Endothelial cell of umbilical vein (primary cell): ENCODE measurements around the gene PRDM11. TPM values are rescaled to one million over a fixed set of nuclear protein-coding genes. Genes with fewer than 3 reads are reported as not detected.

Experiments used
- BruUV-seq: library from RNA; stranded (reverse); fragments of 400-500 nt; replicated peaks from 2 replicates; lab custom pipeline; 2021; lab: Mats Ljungman, UMichigan
- CTCF ChIA-PET: fragments of 300-600, 350-600 bp; sonication (Branson Sonifier 250); formaldehyde crosslinking; loops from one replicate; lab custom pipeline; 2021; ENCODE audit warnings: antibody characterized with exemption, inconsistent platforms; lab: Charles Lee
- POLR2A ChIA-PET: fragments of 300-600, 350-600 bp; sonication (Branson Sonifier 250); formaldehyde crosslinking; loops from one replicate; lab custom pipeline; 2021; ENCODE audit warnings: antibody characterized with exemption, inconsistent platforms; lab: Charles Lee
- DNase-seq: peaks from one replicate; pipeline ENCODE4 v3.0.0-alpha.2; 2011; ENCODE audit warnings: low read depth, low spot score
- FAIRE-seq: peaks from 2 replicates; lab custom pipeline; 2011; peaks lifted over from hg19 to GRCh38; lab: Jason Lieb, UNC
- H2AFZ ChIP-seq: 2 replicates; pipeline ENCODE4 v1.6.0; 2012; ENCODE audit warnings: low read depth, low read length, control low read depth, inconsistent platforms
- H3K27ac ChIP-seq: 2 replicates; pipeline ENCODE4 v1.5.1; 2011; ENCODE audit warnings: low read depth, mild to moderate bottlenecking, control low read depth, low read length, moderate library complexity; ENCODE audit not compliant: insufficient read depth
- H3K27me3 ChIP-seq, 2 experiments: 2 replicates each; pipeline versions ENCODE4 v1.6.0 to v1.6.1; 2011; ENCODE audit warnings: low read length in 2 of 2, mixed read lengths in 1 of 2; ENCODE audit not compliant: control insufficient read depth in 2 of 2, insufficient read depth in 2 of 2
- H3K36me3 ChIP-seq, 2 experiments: 2 replicates in 1 of 2; 3 replicates in 1 of 2; pipeline ENCODE4 v1.5.1; 2011; ENCODE audit warnings: low read length in 2 of 2, mild to moderate bottlenecking in 1 of 2, moderate library complexity in 1 of 2; ENCODE audit not compliant: control insufficient read depth in 2 of 2, insufficient read depth in 2 of 2; ENCODE audit errors: extremely low read depth in 1 of 2
- H3K4me1 ChIP-seq: 3 replicates; pipeline ENCODE4 v1.5.1; 2011; ENCODE audit warnings: mild to moderate bottlenecking, low read length; ENCODE audit not compliant: control insufficient read depth, insufficient read depth; ENCODE audit errors: extremely low read depth
- H3K4me2 ChIP-seq: 2 replicates; pipeline ENCODE4 v1.6.1; 2011; ENCODE audit warnings: low read length, control low read depth, mixed read lengths; ENCODE audit not compliant: insufficient read depth
- H3K4me3 ChIP-seq, 3 experiments: fragments of 200-600 bp in 1 of 3; sonication (generic), shearing (Covaris generic) in 1 of 3; replicated peaks in 1 of 3; 2 replicates each; pipeline ENCODE4 v1.5.1; 2011 to 2016; ENCODE audit warnings: control low read depth in 3 of 3, low read length in 3 of 3, mild to moderate bottlenecking in 2 of 3, inconsistent platforms in 1 of 3, low read depth in 1 of 3, moderate library complexity in 1 of 3; ENCODE audit not compliant: insufficient read depth in 1 of 3
- H3K79me2 ChIP-seq: 2 replicates; pipeline ENCODE4 v1.6.0; 2012; ENCODE audit warnings: low read length, inconsistent platforms; ENCODE audit not compliant: control insufficient read depth, insufficient read depth
- H3K9ac ChIP-seq: replicated peaks from 2 replicates; pipeline ENCODE3; 2011; ENCODE audit warnings: low read length, control low read depth; ENCODE audit not compliant: insufficient read depth; ENCODE audit errors: extremely low read depth
- H3K9me1 ChIP-seq: replicated peaks from 3 replicates; pipeline ENCODE4 v1.6.0; 2011; ENCODE audit warnings: mild to moderate bottlenecking, low read length; ENCODE audit not compliant: control insufficient read depth, insufficient read depth; ENCODE audit errors: extremely low read depth
- H3K9me3 ChIP-seq: replicated peaks from 2 replicates; pipeline ENCODE4 v1.5.1; 2012; ENCODE audit warnings: low read length, inconsistent platforms; ENCODE audit not compliant: control insufficient read depth, insufficient read depth
- H4K20me1 ChIP-seq: replicated peaks from 2 replicates; pipeline ENCODE3; 2011; ENCODE audit warnings: mild to moderate bottlenecking, low read length; ENCODE audit not compliant: control insufficient read depth, insufficient read depth; ENCODE audit errors: extremely low read depth
- CTCF ChIP-seq, 2 donors: IDR thresholded peaks; 1 replicate in 1 of 2; 2 replicates in 1 of 2; pipeline ENCODE4 v1.5.1; 2011; ENCODE audit warnings: low read length in 2 of 2, mild to moderate bottlenecking in 2 of 2, moderate library complexity in 2 of 2, control low read depth in 1 of 2, inconsistent platforms in 1 of 2, low read depth in 1 of 2; ENCODE audit not compliant: insufficient read depth in 1 of 2; ENCODE audit errors: extremely low read depth in 1 of 2
- EZH2 ChIP-seq: IDR thresholded peaks from 2 replicates; pipeline ENCODE4 v1.6.1; 2012; ENCODE audit warnings: borderline replicate concordance, low read depth, mild to moderate bottlenecking, moderate library complexity, low read length, inconsistent platforms; ENCODE audit not compliant: severe bottlenecking
- FOS ChIP-seq: IDR thresholded peaks from 2 replicates; pipeline ENCODE4 v1.6.1; 2011; ENCODE audit warnings: mild to moderate bottlenecking, low read length, moderate library complexity, borderline replicate concordance; ENCODE audit not compliant: insufficient read depth
- GATA2 ChIP-seq: IDR thresholded peaks from 2 replicates; pipeline ENCODE4 v1.7.0; 2011; ENCODE audit warnings: low read depth, mild to moderate bottlenecking, moderate library complexity, mixed read lengths, low read length; ENCODE audit not compliant: insufficient read length, insufficient read depth
- JUN ChIP-seq: IDR thresholded peaks from 2 replicates; pipeline ENCODE4 v1.6.1; 2011; ENCODE audit warnings: borderline replicate concordance, low read depth; ENCODE audit not compliant: insufficient read length, insufficient read depth
- MAX ChIP-seq: IDR thresholded peaks from 2 replicates; pipeline ENCODE4 v1.6.1; 2011; ENCODE audit not compliant: insufficient read depth, insufficient read length
- MYC ChIP-seq: IDR thresholded peaks from one replicate; pipeline ENCODE4 v1.6.1; 2011; ENCODE audit warnings: mild to moderate bottlenecking, low read depth, low read length
- POLR2A ChIP-seq: IDR thresholded peaks from 2 replicates; pipeline ENCODE4 v1.6.1; 2012; ENCODE audit warnings: low read depth, mild to moderate bottlenecking, control low read depth, low read length
- POLR2AphosphoS5 ChIP-seq: IDR thresholded peaks from 2 replicates; pipeline ENCODE4 v1.6.1; 2012; ENCODE audit warnings: low read depth, mild to moderate bottlenecking, control low read depth, low read length, moderate library complexity; ENCODE audit not compliant: insufficient read depth
- dilution Hi-C: fragments of 300-500 bp; cut with MboI; formaldehyde crosslinking; loops from one replicate; pipeline ENCODE4 v1.15.0; 2019; ENCODE audit warnings: low sequenced_read_pairs; ENCODE audit not compliant: extremely low pct_ligation_motif_present
- intact Hi-C: fragments of 100-400 bp; cut with micrococcal nuclease; formaldehyde crosslinking; loops from one replicate; pipeline ENCODE4 v1.10.0; 2022
- polyA plus RNA-seq, 4 experiments: library from polyadenylated mRNA; depleted of rRNA in 3 of 4; stranded (reverse) in 3 of 4; unstranded in 1 of 4; fragments of >200 nt; gene quantifications; 2 replicates each; pipeline versions ENCODE4 v1.2.1 to v1.2.3, GENCODE V29; 2011 to 2012; ENCODE audit warnings: missing spikeins in 1 of 4
- total RNA-seq: library from RNA; stranded (reverse); gene quantifications from 2 replicates; pipeline ENCODE4 v1.2.3, GENCODE V29; 2021

The PRDM11 gene
- total and polyA plus RNA-seq, 2 donors (not counting 3 experiments of a cell fraction or from before 2014, with no cell fraction given) = 6.9 to 14.1 TPM

- FAIRE-seq (no peak), DNase-seq (no peak)
- Histone ChIP-seq H3K36me3 (no peaks in the 10 kb centered on the region), H3K4me1 (no peaks in the 10 kb centered on the region), H2AFZ (no peak overlapping the region), H3K27ac (no peak overlapping the region), H3K9me1 (no peaks in the 10 kb centered on the region), H3K79me2 (peaks cover 1% of the 10 kb centered on the region), H3K9me3 (no peaks in the 10 kb centered on the region), H3K4me2 (no peak overlapping the region), H3K27me3 (no peaks in the 10 kb centered on the region), H3K9ac (no peak overlapping the region), H4K20me1 (no peaks in the 10 kb centered on the region), H3K4me3 (no peak overlapping the region)
- BruUV-seq = no TSS peak
- intact Hi-C loops (no loop called here), dilution Hi-C loops (no loop called here)
- ChIA-PET POLR2A (no interaction called here), CTCF (interaction anchor here (1.1 to 1.5 kb wide), 2 partner anchors 43 to 99 kb away, joined by 4 to 5 read pairs; no protein-coding TSS in a partner anchor)
- no peak for TF ChIP-seq FOS
- TF ChIP-seq CTCF (IDR thresholded peaks at IDR 0.05; ENCODE audit: extremely low read depth in 1 of 2, insufficient read depth in 1 of 2, low read depth in 1 of 2, low read length in 2 of 2) = no peak
- no peak for TF ChIP-seq POLR2A
- TF ChIP-seq EZH2 = no peak
- TF ChIP-seq JUN = no peak
- TF ChIP-seq POLR2AphosphoS5 = no peak
- TF ChIP-seq MAX = no peak
- no peak for TF ChIP-seq MYC
- no peak for TF ChIP-seq GATA2
Observed at GRCh38 chr11:45154276-45154675, 7.8 kb downstream of the PRDM11 start.
